PC-9 (cell line): ENCODE data around the gene PPP1R3C. TPM values are rescaled to one million over a fixed set of nuclear protein-coding genes. Genes with fewer than 3 reads are reported as not detected.
A peak's percentile ranks its signal among the peaks of the same experiment; 100 is the strongest.

ENCODE experiments used
- BruUV-seq: library from RNA; stranded (reverse); fragments of 400-500 nt; replicated peaks from 2 replicates; lab custom pipeline; 2021; lab: Mats Ljungman, UMichigan
- CTCF ChIA-PET: fragments of 300-600 bp; sonication (Branson Sonifier 250); formaldehyde crosslinking; loops from one replicate; lab custom pipeline; 2022; ENCODE audit warnings: antibody characterized with exemption; lab: Charles Lee
- POLR2A ChIA-PET: fragments of 300-600 bp; sonication (Branson Sonifier 250); formaldehyde crosslinking; loops from one replicate; lab custom pipeline; 2022; ENCODE audit warnings: antibody characterized with exemption; ENCODE audit not compliant: unreplicated experiment; lab: Charles Lee
- DNase-seq, 2 experiments: peaks; one replicate each; pipeline versions ENCODE4 v3.0.0 to v3.0.0-alpha.2; 2015 to 2022; ENCODE audit warnings: mixed read lengths in 1 of 2
- H2AFZ ChIP-seq: fragments of 200-600 bp; sonication (generic); 2 replicates; pipeline ENCODE4 v1.8.1; 2017; ENCODE audit warnings: antibody characterized with exemption
- H3F3A ChIP-seq: fragments of 200-600 bp; sonication (generic); 2 replicates; pipeline ENCODE4 v1.8.1; 2017; ENCODE audit warnings: antibody characterized with exemption, mild to moderate bottlenecking, low read depth; ENCODE audit not compliant: insufficient read depth
- H3K27ac ChIP-seq: fragments of 200-600 bp; sonication (generic); 2 replicates; pipeline ENCODE4 v1.6.1; 2016; ENCODE audit warnings: mixed run types
- H3K27me3 ChIP-seq: fragments of 200-600 bp; sonication (generic); 2 replicates; pipeline ENCODE4 v1.6.1; 2016; ENCODE audit warnings: low read depth, mixed run types; ENCODE audit not compliant: insufficient read depth
- H3K36me3 ChIP-seq: fragments of 200-600 bp; sonication (generic); 2 replicates; pipeline ENCODE4 v1.6.1; 2016; ENCODE audit warnings: low read depth, mixed run types
- H3K4me1 ChIP-seq: fragments of 200-600 bp; sonication (generic); replicated peaks from 2 replicates; pipeline ENCODE4 v1.6.1; 2016; ENCODE audit warnings: mixed run types; ENCODE audit not compliant: insufficient read depth
- H3K4me2 ChIP-seq: fragments of 200-600 bp; sonication (generic); 2 replicates; pipeline ENCODE4 v1.6.1; 2017; ENCODE audit warnings: mixed run types
- H3K4me3 ChIP-seq: fragments of 200-600 bp; sonication (generic); 2 replicates; pipeline ENCODE4 v1.6.1; 2016; ENCODE audit warnings: mixed run types
- H3K79me2 ChIP-seq: fragments of 200-600 bp; sonication (generic); 2 replicates; pipeline ENCODE4 v1.6.1; 2017; ENCODE audit warnings: low read depth, mixed run types
- H3K9me2 ChIP-seq: fragments of 200-600 bp; sonication (generic); 2 replicates; pipeline ENCODE4 v1.8.1; 2017; ENCODE audit warnings: mild to moderate bottlenecking; ENCODE audit not compliant: insufficient read depth
- H3K9me3 ChIP-seq: fragments of 200-600 bp; sonication (generic); 2 replicates; pipeline ENCODE4 v1.8.1; 2016; ENCODE audit warnings: low read depth; ENCODE audit not compliant: insufficient read depth
- H4K20me1 ChIP-seq: fragments of 200-600 bp; sonication (generic); 2 replicates; pipeline ENCODE4 v1.8.1; 2017; ENCODE audit not compliant: insufficient read depth
- EZH2 ChIP-seq: fragments of 200-600 bp; sonication (generic); IDR thresholded peaks from 2 replicates; pipeline ENCODE4 v1.8.0; 2017; ENCODE audit warnings: antibody characterized with exemption, low read depth
- intact Hi-C: fragments of 100-400 bp; cut with micrococcal nuclease; formaldehyde crosslinking; loops from one replicate; pipeline ENCODE4 v1.10.0; 2022; ENCODE audit not compliant: unreplicated experiment
- total RNA-seq: library from RNA; stranded (reverse); gene quantifications from 2 replicates; pipeline ENCODE4 v1.2.3, GENCODE V29; 2021
- TF ChIP-seq, protein P1 (sequence below): fragments of 200-600 bp; sonication (generic); conservative IDR thresholded peaks from 2 replicates; pipeline ENCODE4 v1.6.1; 2017; ENCODE audit warnings: mixed run types, antibody characterized with exemption, mild to moderate bottlenecking, moderate library complexity

The PPP1R3C gene
- total RNA-seq, 1 experiment from 2014 or later = 1.8 TPM

DNA sequence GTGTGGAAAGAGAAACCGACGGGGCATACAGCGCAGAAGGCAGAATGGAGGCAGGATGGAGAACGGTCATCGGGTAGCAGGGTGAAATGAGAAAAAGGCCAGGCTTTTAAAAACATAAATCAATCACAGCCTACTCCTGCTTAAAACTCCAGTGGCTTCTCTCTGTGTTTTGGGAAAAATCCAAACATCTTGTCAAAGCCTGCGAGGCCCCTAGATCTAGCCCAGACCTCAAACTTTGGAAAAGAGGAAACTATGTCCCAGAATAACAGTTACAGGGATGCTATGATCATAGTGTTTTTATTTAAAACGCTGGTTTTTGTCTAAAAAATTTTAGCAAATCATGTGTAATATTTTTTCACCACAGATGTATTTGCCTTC lies 41.1 kb downstream of the PPP1R3C start:
- no TSS peak for BruUV-seq
- H3K4me2 ChIP-seq = no peak overlapping the region
- intact Hi-C loops = no loop called here

DNA sequence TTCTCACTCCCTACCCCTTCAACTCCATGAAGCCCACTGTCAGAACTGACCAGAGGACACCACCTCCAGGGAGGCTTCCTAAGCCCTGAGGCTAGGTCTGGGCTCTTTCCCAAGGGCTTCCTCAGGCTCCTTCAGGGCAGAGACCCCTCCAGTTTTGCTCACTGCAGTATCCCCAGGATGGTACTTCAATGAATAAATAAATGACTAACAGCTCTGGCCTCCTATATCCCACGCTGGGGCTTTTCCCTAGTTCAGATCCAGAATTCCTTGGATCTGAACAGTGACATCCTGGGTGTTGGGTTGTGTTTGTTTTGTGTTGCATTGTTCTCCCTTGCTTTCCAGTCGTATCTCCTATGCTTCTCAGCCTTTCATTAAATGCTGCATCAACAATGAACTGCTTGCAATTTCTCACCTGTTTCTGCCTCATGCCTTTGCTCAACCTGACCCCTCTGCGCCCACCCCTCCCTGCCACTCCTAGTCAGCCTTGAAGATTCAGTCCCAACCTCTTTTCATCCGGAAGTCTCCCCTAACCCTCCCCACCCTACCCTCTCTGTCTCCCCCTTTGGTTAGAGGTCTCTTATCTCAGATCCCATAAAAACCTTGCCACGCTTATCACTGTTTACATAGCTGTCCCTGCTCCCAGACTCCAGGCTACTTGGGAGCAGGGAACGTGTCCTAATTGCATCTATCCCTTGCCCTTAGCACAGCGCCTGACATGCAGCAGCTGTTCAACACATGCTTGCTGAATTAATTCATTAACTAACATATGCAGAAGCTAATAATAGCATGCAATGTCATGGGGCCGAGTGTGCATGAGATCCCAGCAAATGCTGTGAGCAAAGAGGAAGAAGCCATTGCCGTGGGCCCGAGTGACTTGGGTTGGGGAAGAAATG lies 41.7 kb downstream of the PPP1R3C start:
- BruUV-seq = no TSS peak
- no peak overlapping the region for H3K4me3 ChIP-seq
- TF ChIP-seq EZH2 = no peak
- TF ChIP-seq, protein P1, sequence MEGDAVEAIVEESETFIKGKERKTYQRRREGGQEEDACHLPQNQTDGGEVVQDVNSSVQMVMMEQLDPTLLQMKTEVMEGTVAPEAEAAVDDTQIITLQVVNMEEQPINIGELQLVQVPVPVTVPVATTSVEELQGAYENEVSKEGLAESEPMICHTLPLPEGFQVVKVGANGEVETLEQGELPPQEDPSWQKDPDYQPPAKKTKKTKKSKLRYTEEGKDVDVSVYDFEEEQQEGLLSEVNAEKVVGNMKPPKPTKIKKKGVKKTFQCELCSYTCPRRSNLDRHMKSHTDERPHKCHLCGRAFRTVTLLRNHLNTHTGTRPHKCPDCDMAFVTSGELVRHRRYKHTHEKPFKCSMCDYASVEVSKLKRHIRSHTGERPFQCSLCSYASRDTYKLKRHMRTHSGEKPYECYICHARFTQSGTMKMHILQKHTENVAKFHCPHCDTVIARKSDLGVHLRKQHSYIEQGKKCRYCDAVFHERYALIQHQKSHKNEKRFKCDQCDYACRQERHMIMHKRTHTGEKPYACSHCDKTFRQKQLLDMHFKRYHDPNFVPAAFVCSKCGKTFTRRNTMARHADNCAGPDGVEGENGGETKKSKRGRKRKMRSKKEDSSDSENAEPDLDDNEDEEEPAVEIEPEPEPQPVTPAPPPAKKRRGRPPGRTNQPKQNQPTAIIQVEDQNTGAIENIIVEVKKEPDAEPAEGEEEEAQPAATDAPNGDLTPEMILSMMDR = no peak

More for the DNA sequence above, 41.1 kb downstream of the PPP1R3C start:
- H3K27me3 ChIP-seq = no peaks in the 10 kb centered on the region
- ChIA-PET CTCF (no interaction called here), POLR2A (interaction anchor here (0.7 kb wide), 1 partner anchor 12 kb away, joined by 5 read pairs; no protein-coding TSS in a partner anchor)
- no peak overlapping the region for H3K4me3 ChIP-seq
- no peaks in the 10 kb centered on the region for H4K20me1 ChIP-seq
- no peaks in the 10 kb centered on the region for H3K36me3 ChIP-seq
- no peak overlapping the region for H3K27ac ChIP-seq
- no peaks in the 10 kb centered on the region for H3K9me2 ChIP-seq
- peaks cover 24% of the 10 kb centered on the region for H3K4me1 ChIP-seq
- H2AFZ ChIP-seq = no peak overlapping the region
- no peak for DNase-seq
- no peaks in the 10 kb centered on the region for H3K79me2 ChIP-seq
- TF ChIP-seq, protein P1 = no peak
- TF ChIP-seq EZH2 = no peak
- no peaks in the 10 kb centered on the region; the same call in 1 of the 2 replicates for H3F3A ChIP-seq
- H3K9me3 ChIP-seq = no peaks in the 10 kb centered on the region

DNA sequence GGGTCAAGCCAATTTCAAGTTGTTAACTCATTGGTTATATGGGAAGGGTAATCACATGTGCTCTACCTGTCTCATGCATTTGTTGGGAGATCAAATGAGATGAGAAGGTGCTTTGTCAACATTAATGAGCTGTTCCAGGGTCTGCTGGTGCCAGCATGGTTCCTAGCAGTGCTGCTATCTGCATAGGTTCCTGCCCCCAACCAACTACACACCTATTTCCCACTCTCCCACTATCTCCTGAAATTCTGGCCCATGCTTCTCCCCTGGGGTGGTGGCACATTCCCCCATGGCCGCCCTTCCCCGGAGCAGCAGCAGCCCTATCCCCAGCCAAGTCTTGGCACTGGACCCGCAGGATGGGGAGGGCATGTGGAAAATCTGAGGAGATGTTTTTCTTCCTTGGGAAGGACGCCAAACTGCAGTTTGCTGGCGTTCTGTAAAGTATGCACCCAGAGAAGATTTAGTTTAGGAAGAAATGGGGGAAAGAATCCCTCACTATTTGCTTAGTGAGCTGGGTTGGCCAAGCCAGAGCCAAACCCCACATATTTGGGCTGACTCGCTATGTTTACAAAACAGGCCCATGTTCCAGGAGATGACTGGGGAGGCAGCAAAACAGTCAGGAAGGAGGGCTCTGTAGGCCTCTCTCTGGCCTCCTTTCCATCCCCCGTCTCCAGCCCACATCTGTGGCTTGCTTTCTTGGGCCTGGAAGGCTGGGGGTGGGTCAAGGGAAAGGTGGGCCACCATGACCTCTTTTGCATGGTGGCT lies 42.5 kb downstream of the PPP1R3C start:
- Histone ChIP-seq H3K4me3 (no peak overlapping the region), H2AFZ (no peak overlapping the region), H3K27ac (peak overlapping the region; percentile 43), H4K20me1 (no peaks in the 10 kb centered on the region), H3K36me3 (no peaks in the 10 kb centered on the region), H3K4me1 (peaks cover 24% of the 10 kb centered on the region), H3K9me3 (no peaks in the 10 kb centered on the region), H3K79me2 (no peaks in the 10 kb centered on the region), H3K4me2 (peak overlapping the region; percentile 42), H3K27me3 (no peaks in the 10 kb centered on the region), H3F3A (no peaks in the 10 kb centered on the region; the same call in 1 of the 2 replicates), H3K9me2 (no peaks in the 10 kb centered on the region)
- intact Hi-C loops = no loop called here
- ChIA-PET POLR2A (no interaction called here), CTCF (interaction anchor here (0.5 kb wide), 1 partner anchor 27 kb away, joined by 4 read pairs; no protein-coding TSS in a partner anchor)
- TF ChIP-seq, protein P1 = no peak
- TF ChIP-seq EZH2 = no peak
- DNase-seq = peak; percentile 40 to 73
- BruUV-seq = no TSS peak

More for the DNA sequence above, 41.7 kb downstream of the PPP1R3C start:
- CTCF ChIA-PET = interaction anchor here (0.5 kb wide), 1 partner anchor 26 kb away, joined by 4 read pairs; no protein-coding TSS in a partner anchor
- H3K79me2 ChIP-seq = no peaks in the 10 kb centered on the region
- no peaks in the 10 kb centered on the region for H3K27me3 ChIP-seq
- no peaks in the 10 kb centered on the region for H3K36me3 ChIP-seq
- H3K4me2 ChIP-seq = peak overlapping the region; percentile 42
- no peaks in the 10 kb centered on the region for H4K20me1 ChIP-seq
- no peak for DNase-seq
- no peaks in the 10 kb centered on the region for H3K9me2 ChIP-seq
- H3F3A ChIP-seq = no peaks in the 10 kb centered on the region; the same call in 1 of the 2 replicates
- intact Hi-C loops = no loop called here
- peak overlapping the region; percentile 43 for H3K27ac ChIP-seq
- H2AFZ ChIP-seq = no peak overlapping the region
- H3K9me3 ChIP-seq = no peaks in the 10 kb centered on the region
- H3K4me1 ChIP-seq = peaks cover 24% of the 10 kb centered on the region
- POLR2A ChIA-PET = interaction anchor here (0.7 kb wide), 1 partner anchor 13 kb away, joined by 5 read pairs; no protein-coding TSS in a partner anchor
